ENCODE measurements around the gene MAMLD1. TPM values are rescaled to one million over a fixed set of nuclear protein-coding genes. Genes with fewer than 3 reads are reported as not detected.
A peak's percentile ranks its signal among the peaks of the same experiment; 100 is the strongest.

MAMLD1 gene
- total RNA-seq, 4 donors from 2014 or later = 1.2 to 2.0 (median 1.6) TPM

GRCh38 chrX:150476164-150476699 lies 113.1 kb downstream of the MAMLD1 start:
- intact Hi-C loops (cut with DNase I; ENCODE audit: low total_unique reads) (no loop called here), in situ Hi-C loops (cut with MboI; ENCODE audit: low sequenced_read_pairs in 4 of 4) (loop anchor here in 3 of 4 donors (25.0 kb wide), 2 partner anchors 89 to 514 kb away; no protein-coding TSS in a partner anchor)
- peaks cover 0 to 5% of the 10 kb centered on the region in 2 donors for H3K4me1 ChIP-seq
- ATAC-seq (peak in 1 of 2 donors; percentile 49), DNase-seq (no peak)
- no peak overlapping the region for H3K4me3 ChIP-seq
- H3K9me3 ChIP-seq = no peaks in the 10 kb centered on the region
- H3K36me3 ChIP-seq = no peaks in the 10 kb centered on the region
- no peak for TF ChIP-seq POLR2A (IDR thresholded peaks at IDR 0.05)
- TF ChIP-seq CTCF (IDR thresholded peaks at IDR 0.05 in 4 of 5, conservative IDR thresholded peaks at IDR 0.05 in 1 of 5) = no peak
- no peaks in the 10 kb centered on the region for H3K27me3 ChIP-seq
- H3K27ac ChIP-seq = no peak overlapping the region

- ATAC-seq = no peak
- no peak overlapping the region for H3K4me3 ChIP-seq
- no peaks in the 10 kb centered on the region for H3K36me3 ChIP-seq
- in situ Hi-C loops (cut with MboI; ENCODE audit: low sequenced_read_pairs in 4 of 4) (loop anchor here in 3 of 4 donors (25.0 kb wide), 2 partner anchors 90 to 515 kb away; no protein-coding TSS in a partner anchor), intact Hi-C loops (cut with DNase I; ENCODE audit: low total_unique reads) (no loop called here)
- no peak for TF ChIP-seq POLR2A (IDR thresholded peaks at IDR 0.05)
- TF ChIP-seq CTCF (IDR thresholded peaks at IDR 0.05 in 4 of 5, conservative IDR thresholded peaks at IDR 0.05 in 1 of 5) = no peak
- no peaks in the 10 kb centered on the region for H3K9me3 ChIP-seq
- H3K27ac ChIP-seq = no peak overlapping the region
- no peak for DNase-seq
- H3K27me3 ChIP-seq = no peaks in the 10 kb centered on the region
- H3K4me1 ChIP-seq = peaks cover 0 to 5% of the 10 kb centered on the region in 2 donors
Observed at GRCh38 chrX:150477371-150477770, 114.3 kb downstream of the MAMLD1 start.

GRCh38 chrX:150478496-150479492 lies 115.7 kb downstream of the MAMLD1 start:
- ATAC-seq (no peak), DNase-seq (no peak)
- H3K36me3 ChIP-seq = no peaks in the 10 kb centered on the region
- intact Hi-C loops (cut with DNase I; ENCODE audit: low total_unique reads) = no loop called here
- H3K9me3 ChIP-seq = no peaks in the 10 kb centered on the region
- in situ Hi-C loops (cut with MboI; ENCODE audit: low sequenced_read_pairs in 4 of 4) = loop anchor here in 3 of 4 donors (25.0 kb wide), 2 partner anchors 91 to 516 kb away; no protein-coding TSS in a partner anchor
- no peak for TF ChIP-seq CTCF (IDR thresholded peaks at IDR 0.05 in 4 of 5, conservative IDR thresholded peaks at IDR 0.05 in 1 of 5)
- no peak for TF ChIP-seq POLR2A (IDR thresholded peaks at IDR 0.05)
- no peaks in the 10 kb centered on the region for H3K27me3 ChIP-seq
- H3K4me3 ChIP-seq = no peak overlapping the region
- H3K4me1 ChIP-seq = peaks cover 0 to 5% of the 10 kb centered on the region in 2 donors
- no peak overlapping the region for H3K27ac ChIP-seq

DNA sequence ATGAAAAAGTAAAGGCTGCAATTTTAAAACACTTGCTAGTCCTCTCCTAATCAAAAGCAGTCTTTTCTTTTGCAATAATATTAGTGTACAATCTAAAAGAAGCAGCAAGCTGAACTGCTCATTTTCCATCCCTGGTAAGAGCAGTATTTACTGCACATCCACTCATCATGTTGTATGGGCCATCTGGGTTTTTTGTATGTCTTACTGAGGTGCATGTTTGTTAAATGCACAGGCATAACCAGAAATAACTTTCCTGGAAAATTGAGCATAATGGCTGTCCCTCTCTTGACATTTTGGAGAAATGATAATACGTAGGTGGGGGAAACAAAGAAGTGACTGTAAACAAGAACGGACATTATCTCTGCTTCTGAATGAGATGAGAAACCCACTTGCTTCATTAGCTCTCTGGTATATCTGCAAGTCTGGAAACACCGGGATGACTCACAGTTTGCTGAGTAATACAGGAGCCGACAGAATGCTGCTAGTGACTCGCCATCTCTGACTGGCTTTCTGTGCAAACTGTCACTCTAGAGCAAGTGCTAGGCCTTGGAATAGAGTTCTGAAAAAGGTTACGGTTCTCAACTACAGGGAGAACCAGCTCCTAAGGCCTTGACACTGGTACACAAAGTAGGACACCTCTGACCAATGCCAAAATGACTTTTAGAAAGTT lies 119.6 kb downstream of the MAMLD1 start:
- TF ChIP-seq POLR2A (IDR thresholded peaks at IDR 0.05) = no peak
- no peak for TF ChIP-seq CTCF (IDR thresholded peaks at IDR 0.05 in 4 of 5, conservative IDR thresholded peaks at IDR 0.05 in 1 of 5)
- Histone ChIP-seq H3K27ac (peak overlapping the region in 2 of 4 donors; percentile 22 to 23), H3K36me3 (no peaks in the 10 kb centered on the region), H3K9me3 (no peaks in the 10 kb centered on the region), H3K27me3 (no peaks in the 10 kb centered on the region), H3K4me1 (no peaks in the 10 kb centered on the region), H3K4me3 (no peak overlapping the region)
- ATAC-seq (peak; percentile 77 to 88), DNase-seq (no peak)
- intact Hi-C loops (cut with DNase I; ENCODE audit: low total_unique reads) (no loop called here), in situ Hi-C loops (cut with MboI; ENCODE audit: low sequenced_read_pairs in 4 of 4) (loop anchor here in 3 of 4 donors (25.0 kb wide), 2 partner anchors 95 to 520 kb away; no protein-coding TSS in a partner anchor)

Measured in gastrocnemius medialis (tissue), 4 donors.